Ascending aorta (tissue), 2 donors: ENCODE data around the gene TTLL5. TPM values are rescaled to one million over a fixed set of nuclear protein-coding genes. Genes with fewer than 3 reads are reported as not detected.

Experiments used
- DNase-seq, 2 donors: peaks; one replicate each; pipeline ENCODE4 v3.0.0-alpha.2; 2019; ENCODE audit warnings: low spot score in 2 of 2
- H3K27ac ChIP-seq, 2 donors: fragments of 200-600 bp; sonication (generic); one replicate each; pipeline ENCODE4 v1.5.1; 2016 to 2017; ENCODE audit warnings: mild to moderate bottlenecking in 1 of 2
- H3K27me3 ChIP-seq: fragments of 200-600 bp; sonication (generic); one replicate; pipeline ENCODE4 v1.5.1; 2017
- H3K36me3 ChIP-seq, 2 donors: fragments of 200-600 bp; sonication (generic); one replicate each; pipeline ENCODE4 v1.5.1; 2016
- H3K4me1 ChIP-seq, 2 donors: fragments of 200-600 bp; sonication (generic); one replicate each; pipeline ENCODE4 v1.5.1; 2016 to 2017; ENCODE audit warnings: mild to moderate bottlenecking in 1 of 2
- H3K4me3 ChIP-seq, 2 donors: fragments of 200-600 bp; sonication (generic); one replicate each; pipeline ENCODE4 v1.5.1; 2016 to 2017; ENCODE audit warnings: mild to moderate bottlenecking in 1 of 2
- H3K9me3 ChIP-seq, 2 donors: fragments of 200-600 bp; sonication (generic); one replicate each; pipeline ENCODE4 v1.5.1; 2016
- CTCF ChIP-seq, 3 experiments: fragments of 200-600 bp in 2 of 3; fragments of 450-650 bp in 1 of 3; sonication (generic) in 2 of 3; IDR thresholded peaks; one replicate each; pipeline ENCODE4 v1.5.1; 2016 to 2019; ENCODE audit warnings: antibody characterized with exemption in 3 of 3, mild to moderate bottlenecking in 1 of 3, moderate library complexity in 1 of 3
- intact Hi-C: fragments of 100-400 bp; cut with DNase I; formaldehyde crosslinking; loops from one replicate; pipeline ENCODE4 v1.15.1; 2023
- total RNA-seq: library from RNA; depleted of rRNA; stranded (reverse); fragments of >200 nt; gene quantifications from one replicate; pipeline ENCODE4 v1.1.0, GENCODE V29; 2016

TTLL5 gene
- total RNA-seq, 1 donor from 2014 or later: 43.1 TPM

- peaks cover 30 to 34% of the 10 kb centered on the region in 2 donors for H3K36me3 ChIP-seq
- TF ChIP-seq CTCF (IDR thresholded peaks at IDR 0.05): no peak
- no peak overlapping the region for H3K4me3 ChIP-seq
- no peaks in the 10 kb centered on the region for H3K27me3 ChIP-seq
- H3K4me1 ChIP-seq: peaks cover 0 to 6% of the 10 kb centered on the region in 2 donors
- DNase-seq: no peak
- H3K9me3 ChIP-seq: no peaks in the 10 kb centered on the region
- intact Hi-C loops: no loop called here
- H3K27ac ChIP-seq: no peak overlapping the region
Observed at GRCh38 chr14:75649337-75649736, 11.7 kb upstream of the TTLL5 start.

GRCh38 chr14:75649773-75650172, 11.3 kb upstream of the TTLL5 start:
- Histone ChIP-seq H3K9me3 (no peaks in the 10 kb centered on the region), H3K36me3 (peaks cover 30 to 37% of the 10 kb centered on the region in 2 donors), H3K4me1 (peaks cover 0 to 6% of the 10 kb centered on the region in 2 donors), H3K27ac (no peak overlapping the region), H3K4me3 (no peak overlapping the region), H3K27me3 (no peaks in the 10 kb centered on the region)
- TF ChIP-seq CTCF (IDR thresholded peaks at IDR 0.05): no peak
- intact Hi-C loops: loop anchor here (10.0 kb wide), 1 partner anchor 335 kb away; no protein-coding TSS in a partner anchor
- no peak for DNase-seq

- H3K27ac ChIP-seq: no peak overlapping the region
- no peaks in the 10 kb centered on the region for H3K9me3 ChIP-seq
- no peaks in the 10 kb centered on the region for H3K27me3 ChIP-seq
- no peak for TF ChIP-seq CTCF (IDR thresholded peaks at IDR 0.05)
- H3K36me3 ChIP-seq: peaks cover 35 to 37% of the 10 kb centered on the region in 2 donors
- DNase-seq: no peak
- intact Hi-C loops: loop anchor here (10.0 kb wide), 1 partner anchor 336 kb away; no protein-coding TSS in a partner anchor
- no peak overlapping the region for H3K4me3 ChIP-seq
- peaks cover 0 to 6% of the 10 kb centered on the region in 2 donors for H3K4me1 ChIP-seq
Observed at GRCh38 chr14:75650253-75651058, 10.6 kb upstream of the TTLL5 start.

GRCh38 chr14:75653563-75653962, 7.5 kb upstream of the TTLL5 start:
- H3K36me3 ChIP-seq: peaks cover 37 to 45% of the 10 kb centered on the region in 2 donors
- no peak for TF ChIP-seq CTCF (IDR thresholded peaks at IDR 0.05)
- DNase-seq: no peak

GRCh38 chr14:75654127-75654732, 6.8 kb upstream of the TTLL5 start:
- peak; percentile 22 to 88 for DNase-seq
- peaks cover 37 to 45% of the 10 kb centered on the region in 2 donors for H3K36me3 ChIP-seq
- no peaks in the 10 kb centered on the region for H3K27me3 ChIP-seq
- no peaks in the 10 kb centered on the region for H3K4me1 ChIP-seq
- no peak overlapping the region for H3K4me3 ChIP-seq
- H3K27ac ChIP-seq: no peak overlapping the region
- no peaks in the 10 kb centered on the region for H3K9me3 ChIP-seq
- intact Hi-C loops: loop anchor here (1.0 to 10.0 kb wide), 2 partner anchors 76 to 339 kb away; partner anchors contain the start of gene FLVCR2
- peak; percentile 79 to 95 (median 93) for TF ChIP-seq CTCF (IDR thresholded peaks at IDR 0.05)

More at GRCh38 chr14:75653563-75653962, 7.5 kb upstream of the TTLL5 start:
- intact Hi-C loops: loop anchor here (10.0 kb wide), 1 partner anchor 339 kb away; no protein-coding TSS in a partner anchor
- H3K4me3 ChIP-seq: no peak overlapping the region
- H3K4me1 ChIP-seq: peaks cover 0 to under 1% of the 10 kb centered on the region in 2 donors
- no peaks in the 10 kb centered on the region for H3K27me3 ChIP-seq
- no peak overlapping the region for H3K27ac ChIP-seq
- no peaks in the 10 kb centered on the region for H3K9me3 ChIP-seq
